ENCODE results near the gene KIF16B. TPM values are rescaled to one million over a fixed set of nuclear protein-coding genes. Genes with fewer than 3 reads are reported as not detected.

Gene KIF16B
- total and polyA plus RNA-seq, 9 of the 15 experiments (the other 6 are each of a cell fraction or from before 2014, with no cell fraction given), result 1.00 to 10.6 (median 8.5) TPM

DNA sequence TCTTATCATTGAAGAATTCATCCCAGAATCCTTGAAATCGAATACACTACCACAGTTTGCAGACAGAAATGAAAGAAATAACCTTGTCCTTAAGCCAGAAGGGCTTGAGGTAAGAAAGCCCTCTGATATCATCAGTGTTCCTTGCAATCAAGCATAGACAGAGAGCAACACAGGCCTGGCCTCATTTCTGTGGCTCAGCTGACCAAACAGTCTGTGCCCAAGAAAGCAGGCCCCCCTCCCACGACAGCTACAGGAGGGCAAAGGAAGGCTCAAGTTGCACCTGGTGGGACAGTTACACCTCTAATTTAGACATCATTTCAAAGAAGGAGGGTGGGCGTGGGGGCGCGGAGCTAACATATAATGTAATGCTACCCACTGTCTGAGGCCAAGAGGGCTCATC lies 21.6 kb downstream of the KIF16B start:
- DNase-seq (ENCODE audit: extremely low read depth in 1 of 4, low spot score in 3 of 4), result no peak
- Histone ChIP-seq H4K20me1 (replicated peaks; ENCODE audit: control insufficient read depth, insufficient read depth, low read length) (no peaks in the 10 kb centered on the region), H3K9ac (ENCODE audit: insufficient read depth in 1 of 2, low read depth in 2 of 2, low read length in 2 of 2) (no peak overlapping the region), H3K27ac (ENCODE audit: extremely low read depth, low read depth, low read length) (no peak overlapping the region), H3K27me3 (ENCODE audit: control insufficient read depth in 2 of 2, insufficient read depth in 2 of 2, low read length in 2 of 2) (no peaks in the 10 kb centered on the region), H3K9me1 (ENCODE audit: control insufficient read depth, insufficient read depth, low read length) (no peaks in the 10 kb centered on the region), H3K9me3 (replicated peaks; ENCODE audit: control insufficient read depth, insufficient read depth, low read depth, low read length) (no peaks in the 10 kb centered on the region), H2AFZ (ENCODE audit: low read depth, low read length) (no peak overlapping the region), H3K4me1 (replicated peaks in 1 of 2; ENCODE audit: control insufficient read depth in 2 of 2, insufficient read depth in 2 of 2, low read length in 2 of 2) (peaks cover 0 to 4% of the 10 kb centered on the region in 2 experiments; a peak in 4 of 5 replicates), H3K79me2 (ENCODE audit: control insufficient read depth, insufficient read depth, low read length) (no peaks in the 10 kb centered on the region; the same call in 1 of the 3 replicates), H3K4me2 (ENCODE audit: insufficient read depth, low read length) (no peak overlapping the region), H3K36me3 (ENCODE audit: control insufficient read depth, insufficient read depth, low read length) (no peaks in the 10 kb centered on the region), H3K4me3 (no peak overlapping the region)
- intact Hi-C loops (cut with micrococcal nuclease), result no loop called here
- no peak for FAIRE-seq
- ChIA-PET CTCF (ENCODE audit: low intra/inter-chr PET ratio) (no interaction called here), POLR2A (interaction anchor here (0.5 kb wide), 1 partner anchor 961 kb away, joined by 3 read pairs; no protein-coding TSS in a partner anchor)
- no peak for TF ChIP-seq EGR1 (conservative IDR thresholded peaks at IDR 0.05)
- TF ChIP-seq ZNF124 (CRISPR knock-in tag; IDR thresholded peaks at IDR 0.05), result no peak
- TF ChIP-seq ZBED1 (IDR thresholded peaks at IDR 0.05), result no peak
- TF ChIP-seq SETDB1 (IDR thresholded peaks at IDR 0.05; ENCODE audit: low read length), result no peak
- no peak for TF ChIP-seq ATF7 (IDR thresholded peaks at IDR 0.05)
- no peak for TF ChIP-seq C11orf30 (IDR thresholded peaks at IDR 0.05; ENCODE audit: low read depth)
- no peak for TF ChIP-seq XRCC5 (IDR thresholded peaks at IDR 0.05; ENCODE audit: low read depth, low read length)
- TF ChIP-seq, protein P1, sequence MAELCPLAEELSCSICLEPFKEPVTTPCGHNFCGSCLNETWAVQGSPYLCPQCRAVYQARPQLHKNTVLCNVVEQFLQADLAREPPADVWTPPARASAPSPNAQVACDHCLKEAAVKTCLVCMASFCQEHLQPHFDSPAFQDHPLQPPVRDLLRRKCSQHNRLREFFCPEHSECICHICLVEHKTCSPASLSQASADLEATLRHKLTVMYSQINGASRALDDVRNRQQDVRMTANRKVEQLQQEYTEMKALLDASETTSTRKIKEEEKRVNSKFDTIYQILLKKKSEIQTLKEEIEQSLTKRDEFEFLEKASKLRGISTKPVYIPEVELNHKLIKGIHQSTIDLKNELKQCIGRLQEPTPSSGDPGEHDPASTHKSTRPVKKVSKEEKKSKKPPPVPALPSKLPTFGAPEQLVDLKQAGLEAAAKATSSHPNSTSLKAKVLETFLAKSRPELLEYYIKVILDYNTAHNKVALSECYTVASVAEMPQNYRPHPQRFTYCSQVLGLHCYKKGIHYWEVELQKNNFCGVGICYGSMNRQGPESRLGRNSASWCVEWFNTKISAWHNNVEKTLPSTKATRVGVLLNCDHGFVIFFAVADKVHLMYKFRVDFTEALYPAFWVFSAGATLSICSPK (IDR thresholded peaks at IDR 0.05; ENCODE audit: borderline replicate concordance), result no peak
- TF ChIP-seq, protein P2, sequence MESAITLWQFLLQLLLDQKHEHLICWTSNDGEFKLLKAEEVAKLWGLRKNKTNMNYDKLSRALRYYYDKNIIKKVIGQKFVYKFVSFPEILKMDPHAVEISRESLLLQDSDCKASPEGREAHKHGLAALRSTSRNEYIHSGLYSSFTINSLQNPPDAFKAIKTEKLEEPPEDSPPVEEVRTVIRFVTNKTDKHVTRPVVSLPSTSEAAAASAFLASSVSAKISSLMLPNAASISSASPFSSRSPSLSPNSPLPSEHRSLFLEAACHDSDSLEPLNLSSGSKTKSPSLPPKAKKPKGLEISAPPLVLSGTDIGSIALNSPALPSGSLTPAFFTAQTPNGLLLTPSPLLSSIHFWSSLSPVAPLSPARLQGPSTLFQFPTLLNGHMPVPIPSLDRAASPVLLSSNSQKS (CRISPR knock-in tag; IDR thresholded peaks at IDR 0.05), result no peak
- TF ChIP-seq EWSR1 (IDR thresholded peaks at IDR 0.05; ENCODE audit: borderline replicate concordance, low read depth, partially characterized antibody), result no peak
- TF ChIP-seq, protein P3, sequence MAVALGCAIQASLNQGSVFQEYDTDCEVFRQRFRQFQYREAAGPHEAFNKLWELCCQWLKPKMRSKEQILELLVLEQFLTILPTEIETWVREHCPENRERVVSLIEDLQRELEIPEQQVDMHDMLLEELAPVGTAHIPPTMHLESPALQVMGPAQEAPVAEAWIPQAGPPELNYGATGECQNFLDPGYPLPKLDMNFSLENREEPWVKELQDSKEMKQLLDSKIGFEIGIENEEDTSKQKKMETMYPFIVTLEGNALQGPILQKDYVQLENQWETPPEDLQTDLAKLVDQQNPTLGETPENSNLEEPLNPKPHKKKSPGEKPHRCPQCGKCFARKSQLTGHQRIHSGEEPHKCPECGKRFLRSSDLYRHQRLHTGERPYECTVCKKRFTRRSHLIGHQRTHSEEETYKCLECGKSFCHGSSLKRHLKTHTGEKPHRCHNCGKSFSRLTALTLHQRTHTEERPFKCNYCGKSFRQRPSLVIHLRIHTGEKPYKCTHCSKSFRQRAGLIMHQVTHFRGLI (CRISPR knock-in tag; IDR thresholded peaks at IDR 0.05), result no peak
- in situ Hi-C loops (cut with MboI), result no loop called here
- BruUV-seq (replicated peaks), result no TSS peak
- WGBS (ENCODE audit: insufficient coverage, low coverage, missing lambda C conversion rate), result 53% methylated on average over 4 of the region's 5 CpGs
- no peak for ATAC-seq
